Spleen (tissue), 7 donors: ENCODE results near the gene CORIN.

Experiments used
- CTCF ChIP-seq, 11 experiments: fragments of 200-600 bp in 7 of 11; fragments of 450-650 bp in 4 of 11; sonication (generic) in 4 of 11; IDR thresholded peaks in 8 of 11; conservative IDR thresholded peaks in 3 of 11; 1 replicate in 7 of 11; 2 replicates in 4 of 11; pipeline versions ENCODE4 v1.4.0 to v1.8.0; 2016 to 2021; ENCODE audit warnings: antibody characterized with exemption in 11 of 11, inconsistent platforms in 4 of 11, mild to moderate bottlenecking in 1 of 11
- POLR2A ChIP-seq, 3 donors: fragments of 450-650 bp; IDR thresholded peaks; one replicate each; pipeline ENCODE4 v1.5.1; 2017; ENCODE audit warnings: antibody characterized with exemption in 3 of 3, mild to moderate bottlenecking in 1 of 3
- donor health status: DM: no; HTN: no; CAD: no; lungs with moderate emphysema.
- donor health status: DM: no; HTN: no; CAD: no.
- donor health status: DM: no; HTN: no; CAD: no.

DNA sequence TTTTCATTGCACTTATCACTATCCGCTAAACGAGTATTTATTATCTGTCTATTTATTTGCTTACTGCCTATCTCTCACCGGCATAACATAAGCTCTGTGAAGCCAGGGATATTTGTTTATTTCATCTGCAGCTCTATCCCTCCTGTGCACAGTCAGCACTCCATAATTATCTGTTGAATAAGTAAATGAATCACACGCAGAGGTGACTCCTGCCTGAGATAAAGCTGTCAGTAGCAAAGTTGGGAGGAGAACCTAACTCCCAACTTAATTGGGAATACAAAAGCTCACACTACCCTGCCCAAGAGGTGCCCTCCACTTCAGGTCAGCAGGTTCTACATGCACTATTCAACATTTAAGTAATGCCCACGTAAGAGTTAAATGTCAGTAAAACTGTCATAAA, 85.7 kb downstream of the CORIN start:
- no peak for TF ChIP-seq CTCF (IDR thresholded peaks at IDR 0.05 in 8 of 11, conservative IDR thresholded peaks at IDR 0.05 in 3 of 11)
- no peak for TF ChIP-seq POLR2A (IDR thresholded peaks at IDR 0.05)
